Stimulated activated CD8-positive, alpha-beta memory T cell treated with anti-CD3 and anti-CD28 coated beads, Interleukin-12 subunit alpha, Interleukin-12 subunit beta, amount 100 ng/mL, for 1 hour (primary cell): Measurements from ENCODE around the gene VEGFA.

Experiments
- DNase-seq: peaks from one replicate; pipeline ENCODE4 v3.0.0-alpha.2; 2020; ENCODE audit warnings: low read depth

Gene VEGFA

GRCh38 chr6:43738877-43739641 is 31.0 kb upstream of the VEGFA start:
- no peak for DNase-seq

- no peak for DNase-seq
Observed at GRCh38 chr6:43739642-43740091, 30.3 kb upstream of the VEGFA start.

- DNase-seq = no peak
Observed at GRCh38 chr6:43740321-43740960, 29.6 kb upstream of the VEGFA start.

GRCh38 chr6:43740961-43741764 is 28.8 kb upstream of the VEGFA start:
- DNase-seq = no peak

GRCh38 chr6:43741829-43742228 is 28.2 kb upstream of the VEGFA start:
- no peak for DNase-seq

GRCh38 chr6:43742285-43742684 is 27.7 kb upstream of the VEGFA start:
- no peak for DNase-seq

- no peak for DNase-seq
Observed at GRCh38 chr6:43742931-43743632, 26.9 kb upstream of the VEGFA start.

GRCh38 chr6:43743682-43744381 is 26.2 kb upstream of the VEGFA start:
- DNase-seq = no peak

- DNase-seq = no peak
Observed at GRCh38 chr6:43744491-43744890, 25.5 kb upstream of the VEGFA start.

GRCh38 chr6:43744931-43745727 is 24.9 kb upstream of the VEGFA start:
- no peak for DNase-seq

- no peak for DNase-seq
Observed at GRCh38 chr6:43746071-43746470, 23.9 kb upstream of the VEGFA start.

- DNase-seq = no peak
Observed at GRCh38 chr6:43746613-43747102, 23.4 kb upstream of the VEGFA start.

- no peak for DNase-seq
Observed at GRCh38 chr6:43747784-43748183, 22.2 kb upstream of the VEGFA start.

GRCh38 chr6:43748765-43749164 is 21.2 kb upstream of the VEGFA start:
- no peak for DNase-seq

- no peak for DNase-seq
Observed at GRCh38 chr6:43749461-43749860, 20.6 kb upstream of the VEGFA start.

- DNase-seq = no peak
Observed at GRCh38 chr6:43750622-43751021, 19.4 kb upstream of the VEGFA start.

GRCh38 chr6:43753570-43754183 is 16.3 kb upstream of the VEGFA start:
- no peak for DNase-seq

- DNase-seq = no peak
Observed at GRCh38 chr6:43757966-43758616, 11.9 kb upstream of the VEGFA start.

GRCh38 chr6:43758617-43759050 is 11.4 kb upstream of the VEGFA start:
- no peak for DNase-seq
